Effector memory CD8-positive, alpha-beta T cell (primary cell): ENCODE results near the gene POLR3E.

ENCODE experiments used
- ATAC-seq: fragments of 150-1000 bp; cut with Tn5 transposase; replicated peaks from 2 replicates; pipeline ENCODE4 v1.10.0; 2021; ENCODE audit warnings: mild to moderate bottlenecking, moderate library complexity
- DNase-seq, 3 experiments: peaks; one replicate each; pipeline ENCODE4 v3.0.0; 2021
- H3K27ac Mint-ChIP-seq, 2 donors: one replicate each; pipeline ENCODE4 v1.8.0; 2022; ENCODE audit warnings: mild to moderate bottlenecking in 2 of 2, mixed read lengths in 2 of 2, moderate library complexity in 2 of 2
- H3K27me3 Mint-ChIP-seq, 2 donors: one replicate each; pipeline ENCODE4 v1.8.0; 2022; ENCODE audit warnings: mixed read lengths in 2 of 2
- H3K36me3 Mint-ChIP-seq: one replicate; pipeline ENCODE4 v1.8.0; 2022; ENCODE audit warnings: mild to moderate bottlenecking, moderate library complexity, mixed read lengths; ENCODE audit not compliant: insufficient read depth
- H3K4me1 Mint-ChIP-seq, 2 donors: one replicate each; pipeline ENCODE4 v1.8.0; 2022; ENCODE audit warnings: low read depth in 2 of 2, mixed read lengths in 2 of 2
- H3K4me3 Mint-ChIP-seq, 2 donors: one replicate each; pipeline ENCODE4 v1.8.0; 2022; ENCODE audit warnings: mild to moderate bottlenecking in 2 of 2, mixed read lengths in 2 of 2, moderate library complexity in 2 of 2
- H3K9me3 Mint-ChIP-seq, 2 donors: one replicate each; pipeline ENCODE4 v1.8.0; 2022; ENCODE audit warnings: mixed read lengths in 2 of 2
- total RNA-seq, 9 experiments: gene quantifications; one replicate each; lab custom pipeline; 2026; lab: John Stamatoyannopoulos, UW

POLR3E gene
- total RNA-seq = 101 to 205 (median 154) reads per million in 9 experiments

- Mint-ChIP-seq H3K27me3 (no peaks in the 10 kb centered on the region), H3K36me3 (peaks cover 63% of the 10 kb centered on the region), H3K9me3 (no peaks in the 10 kb centered on the region), H3K27ac (peak within 1 kb of the TSS; percentile 99 to 100), H3K4me1 (peaks cover 37 to 45% of the 10 kb centered on the region in 2 donors), H3K4me3 (peak within 1 kb of the TSS; percentile 91 to 92)
- peak; percentile 83 for ATAC-seq
- peak; percentile 100 for DNase-seq
Measured at GRCh38 chr16:22297114-22297870, at the start of gene POLR3E. POLR3E (plus strand) TSS chr16:22297409; CDS start chr16:22302969, 5,560 bp downstream.

- Mint-ChIP-seq H3K4me1 (peaks cover 4 to 13% of the 10 kb centered on the region in 2 donors), H3K27ac (no peak overlapping the region), H3K4me3 (no peak overlapping the region), H3K27me3 (no peaks in the 10 kb centered on the region), H3K9me3 (peaks cover 0 to 2% of the 10 kb centered on the region in 2 donors), H3K36me3 (peaks cover 20% of the 10 kb centered on the region)
- DNase-seq (no peak), ATAC-seq (no peak)
Measured at GRCh38 chr16:22250522-22250921, 46.7 kb upstream of the POLR3E start.

GRCh38 chr16:22252317-22252716 is 44.9 kb upstream of the POLR3E start:
- Mint-ChIP-seq H3K9me3 (peaks cover 0 to 2% of the 10 kb centered on the region in 2 donors), H3K27me3 (no peaks in the 10 kb centered on the region), H3K4me1 (peaks cover 4 to 13% of the 10 kb centered on the region in 2 donors), H3K27ac (peak overlapping the region; percentile 74 to 77), H3K36me3 (peaks cover 29% of the 10 kb centered on the region), H3K4me3 (no peak overlapping the region)
- DNase-seq = no peak
- no peak for ATAC-seq

GRCh38 chr16:22253272-22253671 is 43.9 kb upstream of the POLR3E start:
- Mint-ChIP-seq H3K27ac (peak overlapping the region; percentile 74 to 82), H3K4me1 (peaks cover 4 to 13% of the 10 kb centered on the region in 2 donors), H3K4me3 (peak overlapping the region in 1 of 2 donors; percentile 17)

GRCh38 chr16:22255335-22255734 is 41.9 kb upstream of the POLR3E start:
- H3K27me3 Mint-ChIP-seq = no peaks in the 10 kb centered on the region
- no peak overlapping the region for H3K4me3 Mint-ChIP-seq
- peaks cover 0 to 2% of the 10 kb centered on the region in 2 donors for H3K9me3 Mint-ChIP-seq

More at GRCh38 chr16:22253272-22253671, 43.9 kb upstream of the POLR3E start:
- DNase-seq (no peak), ATAC-seq (peak; percentile 45)
- Mint-ChIP-seq H3K9me3 (peaks cover 0 to 2% of the 10 kb centered on the region in 2 donors), H3K36me3 (peaks cover 30% of the 10 kb centered on the region), H3K27me3 (no peaks in the 10 kb centered on the region)

GRCh38 chr16:22257440-22257839 is 39.8 kb upstream of the POLR3E start:
- H3K36me3 Mint-ChIP-seq = peaks cover 19% of the 10 kb centered on the region
- no peak for DNase-seq
- H3K9me3 Mint-ChIP-seq = peaks cover 0 to 2% of the 10 kb centered on the region in 2 donors
- no peak overlapping the region for H3K4me3 Mint-ChIP-seq
- H3K27ac Mint-ChIP-seq = peak overlapping the region in 1 of 2 donors; percentile 59
- H3K4me1 Mint-ChIP-seq = peaks cover 4 to 15% of the 10 kb centered on the region in 2 donors
- no peak for ATAC-seq
- H3K27me3 Mint-ChIP-seq = no peaks in the 10 kb centered on the region

More at GRCh38 chr16:22255335-22255734, 41.9 kb upstream of the POLR3E start:
- Mint-ChIP-seq H3K36me3 (peaks cover 24% of the 10 kb centered on the region), H3K4me1 (peaks cover 4 to 13% of the 10 kb centered on the region in 2 donors), H3K27ac (no peak overlapping the region)
- ATAC-seq (no peak), DNase-seq (no peak)

GRCh38 chr16:22260490-22260889 is 36.7 kb upstream of the POLR3E start:
- Mint-ChIP-seq H3K36me3 (peaks cover 10% of the 10 kb centered on the region), H3K9me3 (no peaks in the 10 kb centered on the region)

GRCh38 chr16:22262460-22262859 is 34.7 kb upstream of the POLR3E start:
- Mint-ChIP-seq H3K4me1 (peaks cover 0 to 4% of the 10 kb centered on the region in 2 donors), H3K27ac (peak overlapping the region; percentile 42 to 78), H3K36me3 (peaks cover 5% of the 10 kb centered on the region), H3K27me3 (no peaks in the 10 kb centered on the region), H3K9me3 (no peaks in the 10 kb centered on the region), H3K4me3 (peak overlapping the region in 1 of 2 donors; percentile 29)
- ATAC-seq = peak; percentile 70
- no peak for DNase-seq

More at GRCh38 chr16:22260490-22260889, 36.7 kb upstream of the POLR3E start:
- ATAC-seq = no peak
- Mint-ChIP-seq H3K4me1 (peaks cover 0 to 4% of the 10 kb centered on the region in 2 donors), H3K27me3 (no peaks in the 10 kb centered on the region), H3K4me3 (no peak overlapping the region), H3K27ac (peak overlapping the region in 1 of 2 donors; percentile 31)
- DNase-seq = no peak

GRCh38 chr16:22264786-22265185 is 32.4 kb upstream of the POLR3E start:
- H3K9me3 Mint-ChIP-seq = no peaks in the 10 kb centered on the region
- H3K4me3 Mint-ChIP-seq = no peak overlapping the region
- H3K4me1 Mint-ChIP-seq = peaks cover 0 to 4% of the 10 kb centered on the region in 2 donors
- ATAC-seq = no peak
- peaks cover 9% of the 10 kb centered on the region for H3K36me3 Mint-ChIP-seq
- DNase-seq = no peak
- H3K27ac Mint-ChIP-seq = no peak overlapping the region
- no peaks in the 10 kb centered on the region for H3K27me3 Mint-ChIP-seq

GRCh38 chr16:22265351-22265750 is 31.9 kb upstream of the POLR3E start:
- Mint-ChIP-seq H3K27me3 (no peaks in the 10 kb centered on the region), H3K4me3 (no peak overlapping the region), H3K9me3 (no peaks in the 10 kb centered on the region), H3K36me3 (peaks cover 13% of the 10 kb centered on the region), H3K27ac (peak overlapping the region in 1 of 2 donors; percentile 5), H3K4me1 (peaks cover 0 to 4% of the 10 kb centered on the region in 2 donors)
- DNase-seq = no peak
- ATAC-seq = no peak

GRCh38 chr16:22266546-22266945 is 30.7 kb upstream of the POLR3E start:
- H3K27me3 Mint-ChIP-seq = no peaks in the 10 kb centered on the region
- ATAC-seq (no peak), DNase-seq (no peak)
- H3K27ac Mint-ChIP-seq = peak overlapping the region in 1 of 2 donors; percentile 39
- H3K4me1 Mint-ChIP-seq = peaks cover 0 to 4% of the 10 kb centered on the region in 2 donors
- H3K36me3 Mint-ChIP-seq = peaks cover 13% of the 10 kb centered on the region
- H3K4me3 Mint-ChIP-seq = no peak overlapping the region
- H3K9me3 Mint-ChIP-seq = no peaks in the 10 kb centered on the region

- no peak overlapping the region for H3K27ac Mint-ChIP-seq
Measured at GRCh38 chr16:22267764-22268163, 29.4 kb upstream of the POLR3E start.

GRCh38 chr16:22270525-22270924 is 26.7 kb upstream of the POLR3E start:
- H3K27ac Mint-ChIP-seq = peak overlapping the region in 1 of 2 donors; percentile 26
- peaks cover 16% of the 10 kb centered on the region for H3K36me3 Mint-ChIP-seq
- no peaks in the 10 kb centered on the region for H3K9me3 Mint-ChIP-seq
- H3K4me1 Mint-ChIP-seq = no peaks in the 10 kb centered on the region
- DNase-seq (no peak), ATAC-seq (no peak)
- no peaks in the 10 kb centered on the region for H3K27me3 Mint-ChIP-seq
- H3K4me3 Mint-ChIP-seq = no peak overlapping the region

More at GRCh38 chr16:22267764-22268163, 29.4 kb upstream of the POLR3E start:
- Mint-ChIP-seq H3K4me3 (no peak overlapping the region), H3K27me3 (no peaks in the 10 kb centered on the region), H3K4me1 (no peaks in the 10 kb centered on the region), H3K36me3 (peaks cover 13% of the 10 kb centered on the region), H3K9me3 (no peaks in the 10 kb centered on the region)
- no peak for ATAC-seq
- no peak for DNase-seq
